NOMO-1 (cell line): ENCODE results near the gene TSPEAR.

Experiments
- DNase-seq, 2 experiments: peaks; one replicate each; lab custom pipeline; 2025; ENCODE audit not compliant: unreplicated experiment in 2 of 2; lab: John Stamatoyannopoulos, UW

Gene TSPEAR

DNA sequence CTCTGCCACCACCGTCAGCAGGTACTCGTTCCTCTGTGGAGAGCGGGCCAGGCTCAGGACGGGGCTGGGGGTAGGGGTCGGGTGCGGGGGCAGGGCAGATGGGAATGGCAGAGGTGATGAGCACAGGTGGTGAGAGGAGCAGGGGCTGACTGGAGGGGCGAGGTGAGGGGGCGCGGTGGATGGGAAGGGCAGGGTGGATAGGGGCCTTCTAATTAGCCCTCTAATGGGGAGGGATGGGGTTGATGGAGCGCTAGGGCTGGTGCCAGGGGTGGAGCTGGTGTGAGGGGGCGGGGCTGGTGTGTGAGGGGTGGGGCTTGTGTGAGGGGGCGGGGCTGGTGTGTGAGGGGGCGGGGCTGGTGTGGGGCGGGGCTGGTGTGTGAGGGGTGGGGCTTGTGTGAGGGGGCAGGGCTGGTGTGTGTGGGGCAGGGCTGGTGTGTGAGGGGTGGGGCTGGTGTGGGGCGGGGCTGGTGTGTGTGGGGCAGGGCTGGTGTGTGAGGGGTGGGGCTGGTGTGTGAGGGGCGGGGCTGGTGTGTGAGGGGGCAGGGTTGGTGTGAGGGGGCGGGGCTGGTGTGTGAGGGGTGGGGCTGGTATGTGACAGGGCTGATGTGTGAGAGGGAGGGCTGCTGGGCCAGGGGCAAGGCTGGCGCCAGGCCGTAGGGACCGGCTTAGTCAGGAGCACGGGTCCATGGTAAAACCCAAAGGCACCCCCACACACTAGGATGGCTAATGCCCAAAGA is 177.3 kb downstream of the TSPEAR start:
- no peak for DNase-seq

DNA sequence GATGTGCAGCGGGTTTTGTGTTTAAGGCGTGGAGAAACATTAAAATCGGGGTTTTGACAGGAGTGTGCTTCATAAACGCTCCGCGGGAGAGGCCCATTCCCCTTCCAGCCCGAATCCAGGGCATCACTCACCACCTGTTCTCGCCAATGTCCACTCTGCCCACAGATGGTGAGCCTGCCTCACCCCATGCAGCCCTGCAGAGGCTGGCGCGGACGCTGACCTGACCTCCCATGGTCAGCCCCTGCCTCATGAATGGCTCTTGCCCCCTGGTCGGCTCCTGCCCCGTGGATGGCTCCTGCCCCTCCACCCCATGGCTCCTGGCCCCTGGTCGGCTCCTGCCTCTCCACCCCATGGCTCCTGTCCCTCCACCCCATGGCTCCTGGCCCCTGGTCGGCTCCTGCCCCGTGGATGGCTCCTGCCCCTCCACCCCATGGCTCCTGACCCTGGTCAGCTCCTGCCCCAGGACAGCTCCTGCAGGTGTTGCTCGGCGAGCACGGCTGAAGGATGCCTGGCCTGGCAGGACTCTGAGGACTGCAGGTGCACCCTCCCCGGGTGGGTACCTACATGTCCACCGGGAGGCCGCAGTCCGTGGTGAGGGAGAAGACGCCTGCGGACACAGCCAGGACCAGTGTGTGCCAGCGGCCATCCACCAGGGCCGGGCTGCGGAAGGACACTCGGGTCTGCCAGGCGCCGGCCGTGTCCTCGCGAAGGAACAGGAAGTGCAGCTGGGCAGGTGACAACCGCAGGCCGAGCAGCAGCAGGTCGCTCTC is 178.1 kb downstream of the TSPEAR start:
- DNase-seq, result no peak

DNA sequence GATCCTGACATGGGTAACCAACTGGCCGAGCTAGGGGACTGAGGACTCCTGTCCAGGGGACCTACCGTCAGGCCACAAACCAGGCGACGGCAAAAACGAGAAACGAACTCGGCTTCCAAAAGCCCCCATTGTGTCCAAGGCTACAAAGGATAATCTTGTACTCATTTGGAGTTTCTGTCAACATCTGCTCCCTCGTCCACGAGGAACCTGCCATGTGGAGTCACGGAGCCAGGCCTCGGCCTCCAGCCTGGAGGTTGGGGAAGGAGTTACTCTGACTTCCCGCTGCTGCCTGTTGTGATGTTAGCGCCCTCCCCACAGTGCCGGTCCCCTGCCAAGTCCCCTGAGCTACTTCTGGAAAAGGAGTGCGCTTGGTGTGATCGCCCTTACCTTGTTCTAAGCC is 178.7 kb downstream of the TSPEAR start:
- DNase-seq, result no peak

DNA sequence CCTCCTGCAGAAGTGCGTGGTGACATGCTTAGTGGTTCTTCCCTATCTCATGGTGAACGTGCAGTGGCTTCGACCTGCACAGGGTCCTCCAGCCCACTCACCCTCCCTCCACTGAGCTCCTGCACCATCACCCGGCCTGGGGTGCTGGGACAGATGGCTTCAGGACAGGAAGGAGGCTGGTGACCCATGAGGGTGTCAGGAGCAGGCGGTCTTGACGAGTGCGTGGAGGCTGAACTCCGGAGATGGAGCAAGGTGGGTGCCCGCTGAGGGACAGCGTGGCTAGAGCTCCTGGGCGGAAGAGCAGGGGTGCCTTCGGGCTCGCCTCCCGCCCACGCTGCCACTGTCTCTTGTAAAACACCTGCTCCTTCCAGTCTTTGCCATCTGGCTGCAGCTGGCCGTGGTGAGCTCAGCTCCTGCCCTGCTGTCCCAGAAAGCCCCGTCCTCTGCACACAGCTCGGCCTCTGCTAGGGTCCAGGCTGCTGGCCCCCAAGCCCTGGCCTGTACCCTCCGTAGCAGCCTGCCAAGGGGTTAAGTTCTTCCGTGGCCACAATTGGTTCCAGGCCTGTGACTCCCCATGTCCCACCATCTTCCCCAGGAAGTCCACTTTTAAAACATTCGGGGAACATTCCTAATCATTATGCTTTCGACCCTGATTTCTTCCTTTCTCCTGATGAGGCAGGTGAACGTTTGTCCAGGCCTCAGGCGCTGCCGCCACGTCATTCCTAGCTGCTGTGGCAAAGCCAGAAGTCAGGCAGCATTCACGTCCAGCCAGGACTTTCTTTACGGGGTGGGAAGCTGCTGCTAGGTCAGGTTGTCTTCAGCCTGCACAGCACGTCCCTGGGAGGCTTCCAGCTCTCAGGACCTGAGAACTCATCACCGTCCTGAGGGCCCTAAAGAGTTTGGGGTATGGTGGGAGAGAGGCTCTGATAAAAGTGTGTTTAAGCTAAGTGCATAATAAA is 179.5 kb downstream of the TSPEAR start:
- DNase-seq, result no peak

DNA sequence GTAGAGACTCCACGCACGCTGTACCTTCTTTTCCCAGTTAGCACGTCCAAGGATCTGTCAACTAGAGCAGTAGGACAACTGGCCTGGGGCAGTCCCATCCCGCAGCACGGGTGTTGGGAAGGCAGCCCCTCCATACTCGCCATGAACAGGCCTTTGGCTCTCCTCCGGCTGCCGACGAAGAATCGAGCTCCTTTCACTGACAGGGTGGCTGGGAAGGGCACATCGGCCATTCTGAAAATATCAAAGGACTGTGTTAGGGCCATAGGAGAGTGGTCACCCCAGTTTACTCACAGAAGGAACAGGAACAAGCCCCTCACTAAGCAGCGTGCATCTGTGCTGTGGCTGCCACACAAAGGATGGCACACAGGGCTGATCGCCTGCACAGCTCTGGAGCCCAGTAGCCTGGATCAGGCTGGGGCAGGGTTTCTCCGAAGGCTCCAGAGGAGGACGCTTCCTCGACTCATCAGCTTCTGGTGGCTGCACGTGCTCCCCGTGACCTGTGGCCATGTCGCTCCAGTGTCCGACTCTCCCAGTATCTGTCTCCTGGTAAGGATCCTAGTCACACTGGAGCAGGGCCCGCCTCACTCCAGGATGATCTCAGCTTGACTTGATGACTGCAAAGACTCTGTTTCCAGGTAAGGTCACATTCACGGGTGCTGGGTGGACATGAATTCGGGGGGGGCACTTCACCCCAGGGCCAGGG is 180.3 kb downstream of the TSPEAR start:
- no peak for DNase-seq

DNA sequence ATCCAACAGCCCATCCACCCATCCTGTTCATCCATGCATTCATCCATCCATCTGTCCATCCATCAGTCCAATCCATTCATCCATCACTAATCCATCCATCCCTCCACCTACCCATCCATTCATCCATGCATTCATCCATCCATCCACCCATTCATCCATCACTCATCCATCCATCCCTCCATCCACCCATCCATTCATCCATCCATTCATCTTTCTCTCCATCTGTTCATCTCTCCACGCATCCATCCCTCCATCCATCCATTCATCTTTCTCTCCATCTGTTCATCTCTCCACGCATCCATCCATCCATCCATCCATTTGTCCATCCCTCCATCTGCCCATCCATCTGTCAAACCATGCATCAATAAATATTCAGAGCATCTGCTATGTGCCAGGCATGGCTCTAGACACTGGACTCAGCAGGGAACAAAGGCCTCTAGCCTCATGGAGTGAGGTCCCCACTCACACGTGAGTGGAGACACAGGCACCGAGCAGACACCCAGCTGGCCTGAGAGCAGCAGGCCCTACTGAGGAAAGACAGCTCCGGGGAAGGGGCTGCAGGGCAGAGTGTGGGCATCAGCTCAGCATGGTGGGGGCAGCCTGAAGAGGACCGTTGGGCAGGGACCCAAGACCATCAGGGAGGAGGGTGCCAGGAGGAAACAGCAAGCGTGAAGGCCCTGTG is 181.0 kb downstream of the TSPEAR start:
- no peak for DNase-seq

DNA sequence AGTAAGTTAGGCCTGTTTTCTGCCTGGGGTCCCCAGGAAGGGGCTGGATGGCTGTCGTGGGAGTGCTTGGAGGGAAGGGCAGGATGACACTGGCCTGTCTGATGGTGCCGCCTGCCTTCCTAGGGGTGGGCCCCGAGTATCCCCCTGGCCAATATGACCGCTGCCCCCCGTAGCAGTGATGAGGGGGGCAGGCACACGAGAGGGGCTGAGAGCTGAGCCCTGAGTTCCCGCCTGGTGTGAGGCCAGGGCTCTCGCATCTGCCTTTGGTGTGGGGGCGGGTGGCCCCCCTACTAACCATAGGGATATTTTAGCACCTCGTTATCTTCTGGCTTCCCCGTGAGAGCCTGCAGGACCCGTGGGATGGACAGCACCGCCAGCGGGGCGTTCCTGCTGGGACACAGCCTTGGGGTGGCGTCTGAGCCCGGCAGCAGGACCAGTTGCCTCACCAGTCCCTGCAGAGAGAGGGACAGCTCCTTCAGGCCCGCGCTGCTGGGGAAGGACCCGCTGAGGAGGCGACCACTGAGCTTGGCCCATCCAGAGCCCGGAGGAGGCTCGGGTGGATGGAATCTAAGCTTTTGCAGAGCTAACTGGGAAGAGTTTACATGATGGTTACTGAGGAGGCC is 181.8 kb downstream of the TSPEAR start:
- no peak for DNase-seq

DNA sequence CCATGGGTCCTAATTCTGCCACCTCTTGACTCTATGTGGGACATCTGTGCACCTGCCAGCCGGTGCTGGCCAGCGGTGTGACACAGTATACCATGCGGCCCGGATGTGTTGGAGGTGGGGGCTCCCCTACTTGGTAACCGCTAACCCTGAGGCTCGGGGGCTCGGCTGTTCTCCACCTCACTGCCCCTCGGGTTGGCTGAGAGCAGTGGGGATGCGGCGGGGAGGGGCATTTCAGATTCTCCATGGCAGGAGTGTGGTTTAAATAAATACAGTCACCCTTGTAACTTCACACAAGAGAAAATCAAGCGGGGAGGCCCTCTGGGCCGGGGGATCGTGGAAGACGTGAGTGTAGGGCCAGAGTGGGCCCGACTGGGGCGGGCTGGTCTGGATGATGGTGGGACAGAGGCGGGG is 182.4 kb downstream of the TSPEAR start:
- DNase-seq, result no peak

DNA sequence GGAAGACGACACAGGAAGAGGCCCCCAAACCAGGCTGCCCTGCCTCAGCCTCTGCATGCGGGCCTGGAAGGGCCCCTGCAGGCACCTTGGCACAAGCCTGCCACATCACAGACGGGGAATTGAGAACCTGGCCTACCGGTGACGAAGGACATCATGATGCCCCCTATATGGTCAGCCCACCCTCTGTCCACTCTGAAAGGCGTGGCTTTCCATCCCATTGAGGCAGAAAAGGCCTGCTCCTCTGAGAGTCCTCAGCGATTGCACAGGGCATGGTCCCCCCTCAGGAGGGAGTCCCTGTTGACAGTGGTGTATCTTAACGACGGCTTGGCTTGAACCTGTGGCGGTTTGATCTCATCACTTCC is 182.8 kb downstream of the TSPEAR start:
- no peak for DNase-seq

DNA sequence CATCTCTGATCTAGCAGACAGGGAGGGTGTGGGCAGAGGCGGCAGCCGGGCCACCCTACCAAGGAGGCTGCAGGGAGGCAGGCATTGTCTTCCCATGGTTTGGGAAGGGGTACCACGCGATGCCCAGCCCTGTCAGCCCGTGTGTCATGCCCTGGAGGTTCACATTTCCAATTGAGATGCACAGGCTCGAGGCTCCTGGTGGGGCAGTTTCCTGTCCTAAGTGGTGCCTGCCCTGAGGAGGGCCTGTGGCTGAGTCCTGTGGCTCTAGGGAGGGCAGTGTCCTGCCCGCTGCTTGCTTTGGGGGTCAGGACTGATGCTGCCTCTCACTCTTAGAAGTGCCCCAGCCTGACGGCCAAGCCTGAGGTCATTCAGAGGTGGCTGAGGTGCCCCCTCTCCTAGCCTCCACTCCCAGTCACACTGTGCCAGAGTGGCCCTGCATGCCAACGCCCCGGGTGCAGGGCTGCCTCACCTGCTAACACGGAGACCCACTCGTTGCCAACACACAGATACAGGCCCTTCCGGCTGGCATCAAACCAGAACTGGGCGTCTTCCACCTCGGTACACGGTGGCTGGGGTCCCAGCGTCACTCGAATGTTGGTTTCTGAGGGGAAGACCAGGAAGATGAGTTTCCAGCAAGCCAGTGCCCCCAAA is 183.3 kb downstream of the TSPEAR start:
- DNase-seq, result no peak

DNA sequence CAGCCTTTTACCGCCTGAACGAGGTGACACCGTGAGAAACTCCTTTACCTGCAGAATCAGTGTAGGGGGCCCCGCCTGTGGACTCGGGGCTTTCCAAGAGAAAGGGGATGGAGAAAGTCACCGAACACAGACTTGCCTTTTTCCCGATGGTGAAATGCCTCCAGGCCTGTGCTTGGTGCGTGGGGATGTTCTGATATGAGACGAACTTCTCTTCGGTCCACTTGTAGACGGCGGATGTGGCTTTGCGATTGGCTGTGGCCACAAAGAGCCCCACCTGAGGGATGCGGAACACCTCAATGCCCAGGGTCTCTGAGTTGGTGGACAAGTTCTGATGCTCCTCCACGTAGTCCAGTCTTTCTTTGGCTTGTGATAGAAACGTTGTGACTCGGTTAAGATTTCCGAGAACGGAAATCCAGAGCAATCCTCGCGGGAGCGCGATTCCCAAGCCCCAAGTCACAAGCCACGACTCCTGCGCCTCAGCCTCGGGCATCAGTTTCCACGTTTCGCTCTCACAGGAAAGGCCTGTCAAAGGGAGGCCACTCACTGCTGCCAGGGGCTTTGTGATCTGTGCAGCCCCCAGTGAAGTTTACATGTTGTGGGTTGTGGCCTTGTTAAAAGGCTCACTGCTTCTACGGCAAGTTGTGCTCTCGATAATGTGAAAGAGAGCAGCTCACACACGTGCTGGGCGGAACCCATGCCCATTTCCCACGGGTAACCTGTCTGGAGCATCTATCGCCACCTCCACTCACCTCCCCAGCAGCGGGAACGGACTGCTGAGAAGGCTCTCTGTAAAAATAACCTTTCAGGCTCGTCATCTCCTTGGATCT is 184.0 kb downstream of the TSPEAR start:
- DNase-seq, result no peak

DNA sequence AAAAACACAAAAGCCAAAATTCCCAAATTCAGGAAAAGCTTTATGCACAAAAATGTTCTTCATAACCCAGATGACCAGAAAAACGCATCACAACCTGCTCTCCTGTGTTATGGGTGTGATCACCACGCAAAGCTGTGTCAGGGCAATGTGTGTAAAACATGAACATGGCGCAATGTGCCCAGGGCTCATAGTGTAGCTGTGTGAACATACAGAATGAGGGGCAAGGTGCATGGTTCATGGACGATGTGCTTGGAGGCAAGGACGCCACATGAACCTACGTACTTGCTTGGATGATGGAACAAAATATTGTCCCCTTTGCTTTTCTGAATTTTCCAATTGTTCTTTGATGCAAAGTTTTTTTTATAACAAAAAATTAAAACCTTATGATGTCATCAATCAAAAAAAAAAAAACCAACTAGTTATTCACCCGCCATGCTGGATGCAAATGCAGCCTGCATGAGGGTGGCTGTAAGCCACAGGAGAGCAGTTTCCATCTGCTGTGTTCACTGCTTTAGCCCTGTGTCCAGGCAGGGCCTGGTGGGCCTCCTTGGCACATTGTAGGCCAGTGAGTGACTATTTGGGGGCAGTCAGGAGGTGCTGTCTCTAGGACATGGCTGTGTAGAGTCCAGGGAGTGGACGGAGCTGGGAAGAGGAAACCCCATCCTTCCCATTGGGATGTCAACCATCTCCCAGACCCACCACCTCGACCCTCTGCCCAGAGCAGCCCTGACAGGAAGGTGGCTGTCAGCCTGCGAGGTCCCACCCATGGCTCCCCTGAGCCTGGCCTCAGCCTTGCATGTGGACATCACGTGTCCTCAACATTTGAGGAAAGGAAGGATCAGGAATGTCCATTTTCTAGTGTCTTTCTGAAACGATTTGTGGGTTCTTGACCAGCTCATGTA is 185.0 kb downstream of the TSPEAR start:
- no peak for DNase-seq

DNA sequence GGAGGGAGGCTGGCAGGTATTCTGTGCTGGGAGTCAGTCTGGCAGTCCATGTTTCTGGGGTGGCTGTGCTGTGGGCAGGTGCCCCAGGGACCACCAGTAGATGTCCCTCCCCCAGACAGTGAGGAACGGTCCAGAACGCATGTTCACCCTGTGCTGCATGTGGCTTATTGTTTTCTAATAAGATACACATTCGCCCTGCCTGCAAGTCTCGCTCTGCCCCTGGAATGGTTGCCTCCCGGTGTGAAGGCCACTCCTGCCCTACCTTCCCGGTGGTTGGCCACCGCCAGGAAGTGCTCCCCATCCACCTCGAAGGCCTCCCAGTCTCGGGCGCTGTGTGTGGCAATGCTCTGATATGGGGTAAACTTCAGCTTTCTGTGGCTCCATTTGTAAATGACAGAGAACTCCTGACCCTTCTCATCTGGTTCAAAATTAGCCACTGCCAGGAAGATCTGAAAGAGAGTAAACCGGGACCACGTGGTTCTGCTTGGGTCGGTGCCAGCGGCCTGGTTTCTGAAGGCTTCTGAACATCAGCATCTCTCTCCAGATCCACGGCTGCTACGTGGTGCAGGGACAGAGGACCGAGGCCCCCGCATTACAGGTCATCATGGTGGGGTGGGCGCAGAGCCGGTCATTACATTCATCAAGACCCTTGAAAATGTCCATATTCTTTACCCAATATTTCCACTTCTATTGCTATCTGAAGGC is 185.8 kb downstream of the TSPEAR start:
- no peak for DNase-seq

DNA sequence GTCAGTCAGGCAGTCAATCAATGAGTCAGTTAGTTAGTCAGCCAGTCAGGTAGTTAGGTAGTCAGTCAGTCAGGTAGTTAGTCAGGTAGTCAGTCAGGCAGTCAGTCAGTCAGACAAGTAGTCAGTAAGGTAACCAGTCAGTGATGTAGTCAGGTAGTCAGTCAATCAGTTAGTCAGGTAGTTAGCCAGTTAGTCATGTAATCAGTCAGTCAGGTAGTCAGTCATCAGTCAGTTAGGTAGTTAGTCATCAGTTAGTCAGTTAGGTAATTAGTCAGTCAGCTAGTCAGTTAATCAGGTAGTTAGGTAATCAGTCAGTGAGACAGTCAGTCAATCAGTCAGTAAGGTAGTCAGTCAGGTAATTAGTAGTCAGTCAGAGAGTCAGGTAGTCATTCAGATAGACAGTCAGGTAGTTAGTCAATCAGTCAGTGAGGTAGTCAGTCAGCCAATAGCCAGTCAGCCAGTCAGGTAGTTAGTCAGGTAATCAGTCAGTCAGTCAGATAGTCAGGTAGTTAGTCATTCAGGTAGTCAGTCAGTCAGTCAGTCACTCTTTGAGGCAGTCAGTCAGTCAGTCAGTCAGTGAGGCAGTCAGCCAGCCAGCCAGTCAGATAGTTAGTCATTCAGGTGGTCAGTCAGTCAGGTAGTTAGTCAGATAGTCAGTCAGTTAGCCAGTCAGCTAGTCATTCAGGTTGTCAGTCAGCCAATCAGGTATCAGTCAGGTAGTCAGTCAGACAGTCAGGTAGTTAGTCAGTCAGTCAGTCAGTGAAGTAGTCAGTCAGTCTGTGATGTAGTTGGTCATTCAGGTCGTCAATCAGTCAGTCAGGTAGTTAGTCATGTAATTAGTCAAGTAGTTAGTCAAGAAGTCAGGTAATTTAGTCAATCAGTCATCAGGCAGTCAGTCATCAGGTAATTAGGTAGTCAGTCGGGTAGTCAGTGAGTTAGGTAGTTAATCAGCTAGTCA is 186.7 kb downstream of the TSPEAR start:
- DNase-seq, result no peak

DNA sequence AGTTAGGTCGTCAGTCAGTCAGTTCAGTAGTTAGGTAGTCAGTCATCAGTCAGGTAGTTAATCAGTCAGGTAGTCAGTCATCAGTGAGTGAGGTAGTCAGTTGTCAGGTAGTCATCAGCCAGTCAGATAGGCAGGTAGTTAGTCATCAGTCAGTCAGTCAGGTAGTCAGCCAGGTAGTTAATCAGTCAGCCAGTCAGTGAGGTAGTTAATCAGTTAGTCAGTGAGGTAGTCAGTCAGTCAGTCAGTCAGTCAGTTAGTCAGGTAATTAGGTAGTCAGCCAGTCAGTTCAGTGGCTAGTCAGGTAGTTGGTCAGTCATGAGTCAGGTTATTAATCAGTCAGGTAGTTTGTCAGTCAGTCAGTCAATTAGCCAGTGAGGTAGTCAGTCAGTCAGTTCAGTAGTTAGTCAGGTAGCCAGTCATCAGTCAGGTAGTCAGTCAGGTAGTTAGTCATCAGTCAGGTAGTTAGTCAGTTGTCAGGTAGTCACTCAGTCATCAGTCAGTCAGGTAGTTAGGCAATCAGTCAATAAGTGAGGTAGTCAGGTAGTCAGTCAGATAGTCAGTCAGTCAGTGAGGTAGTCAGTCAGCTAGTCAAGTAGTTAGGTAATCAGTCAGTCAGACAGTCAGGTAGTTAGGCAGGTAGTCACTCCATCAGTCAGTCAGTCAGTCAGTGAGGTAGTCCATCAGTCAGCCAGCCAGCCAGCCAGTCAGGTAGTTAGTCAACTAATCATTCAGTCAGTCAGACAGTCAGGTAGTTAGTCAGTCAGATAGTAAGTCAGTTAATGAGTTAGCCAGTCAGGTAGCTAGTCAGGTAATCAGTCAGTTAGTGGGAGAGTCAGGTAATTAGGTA is 187.6 kb downstream of the TSPEAR start:
- no peak for DNase-seq
